HUES64 (cell line): ENCODE measurements around the gene LTBP3.
A peak's percentile ranks its signal among the peaks of the same experiment; 100 is the strongest.
"Not testable (repeated sequence)": the region's sequence is repeated elsewhere in the genome, so short reads cannot be mapped to it uniquely, and the experiment has no call there.

Experiments used
- H3K27ac ChIP-seq: 2 replicates; pipeline ENCODE4 v1.7.0; 2013; ENCODE audit warnings: low read depth, low read length, inconsistent platforms
- H3K27me3 ChIP-seq: 2 replicates; pipeline ENCODE4 v1.6.1; 2013; ENCODE audit warnings: mild to moderate bottlenecking, low read length; ENCODE audit not compliant: insufficient read depth
- H3K36me3 ChIP-seq: 2 replicates; pipeline ENCODE4 v1.6.1; 2013; ENCODE audit warnings: mild to moderate bottlenecking, low read length; ENCODE audit not compliant: insufficient read depth
- H3K4me1 ChIP-seq: 2 replicates; pipeline ENCODE4 v1.6.1; 2013; ENCODE audit warnings: mild to moderate bottlenecking, low read length, moderate library complexity; ENCODE audit not compliant: insufficient read depth
- H3K4me3 ChIP-seq: 2 replicates; pipeline ENCODE4 v1.5.1; 2013; ENCODE audit warnings: mild to moderate bottlenecking, low read length, moderate library complexity
- H3K9ac ChIP-seq: 2 replicates; pipeline ENCODE4 v1.6.1; 2013; ENCODE audit warnings: mild to moderate bottlenecking, low read depth, low read length
- H3K9me3 ChIP-seq: 2 replicates; pipeline ENCODE4 v1.6.1; 2013; ENCODE audit warnings: low read depth, low read length; ENCODE audit not compliant: insufficient read depth
- WGBS: fragments of 150-250, 120-280 bp; methylation state at CpG from one replicate; pipeline ENCODE4 v1.1.7; 2013; ENCODE audit warnings: missing lambda C conversion rate; 5-methylcytosine and 5-hydroxymethylcytosine counted together

The LTBP3 gene

GRCh38 chr11:65569164-65569972 lies 11.2 kb upstream of the LTBP3 start:
- H3K27ac ChIP-seq, result peak overlapping the region; percentile 77
- no peaks in the 10 kb centered on the region for H3K9me3 ChIP-seq
- 22% methylated on average over 28 of the region's 28 CpGs for WGBS
- H3K36me3 ChIP-seq, result no peaks in the 10 kb centered on the region
- peak overlapping the region; percentile 90 for H3K4me3 ChIP-seq
- peaks cover 5% of the 10 kb centered on the region for H3K27me3 ChIP-seq
- peak overlapping the region; percentile 70 for H3K9ac ChIP-seq
- peaks cover 17% of the 10 kb centered on the region; the same call in 1 of the 2 replicates for H3K4me1 ChIP-seq

- Histone ChIP-seq H3K9ac (no peak overlapping the region), H3K4me3 (no peak overlapping the region)
- WGBS, result 95% methylated on average over 7 of the region's 7 CpGs
These were observed 7.7 kb upstream of the LTBP3 start for GRCh38 chr11:65565624-65566453.

GRCh38 chr11:65564879-65565559 lies 6.9 kb upstream of the LTBP3 start:
- H3K4me3 ChIP-seq, H3K9ac ChIP-seq, H3K27ac ChIP-seq, H3K27me3 ChIP-seq, H3K36me3 ChIP-seq, H3K9me3 ChIP-seq: not testable (repeated sequence)
- 90% methylated on average over 12 of the region's 12 CpGs for WGBS
- H3K4me1 ChIP-seq, result peaks cover 19% of the 10 kb centered on the region

More at GRCh38 chr11:65565624-65566453, 7.7 kb upstream of the LTBP3 start:
- Histone ChIP-seq H3K4me1 (peaks cover 13% of the 10 kb centered on the region), H3K9me3 (no peaks in the 10 kb centered on the region), H3K36me3 (no peaks in the 10 kb centered on the region), H3K27ac (no peak overlapping the region), H3K27me3 (no peaks in the 10 kb centered on the region)

- H3K4me1 ChIP-seq, result peaks cover 17% of the 10 kb centered on the region
- peaks cover 8% of the 10 kb centered on the region for H3K27me3 ChIP-seq
- H3K9ac ChIP-seq, result no peak overlapping the region
- no peaks in the 10 kb centered on the region for H3K9me3 ChIP-seq
- 95% methylated on average over 4 of the region's 4 CpGs for WGBS
- no peak overlapping the region for H3K27ac ChIP-seq
- H3K4me3 ChIP-seq, result no peak overlapping the region
- no peaks in the 10 kb centered on the region for H3K36me3 ChIP-seq
These were observed 5.4 kb upstream of the LTBP3 start for GRCh38 chr11:65563601-65564000.

GRCh38 chr11:65562788-65563187 lies 4.6 kb upstream of the LTBP3 start:
- Histone ChIP-seq H3K9ac (no peak overlapping the region), H3K27me3 (peaks cover 9% of the 10 kb centered on the region), H3K27ac (no peak overlapping the region), H3K4me1 (peaks cover 18% of the 10 kb centered on the region), H3K9me3 (no peaks in the 10 kb centered on the region), H3K4me3 (no peak overlapping the region), H3K36me3 (no peaks in the 10 kb centered on the region)
- 91% methylated on average over 8 of the region's 9 CpGs for WGBS

GRCh38 chr11:65562020-65562419 lies 3.9 kb upstream of the LTBP3 start:
- peaks cover 22% of the 10 kb centered on the region for H3K4me1 ChIP-seq
- no peaks in the 10 kb centered on the region for H3K9me3 ChIP-seq
- WGBS, result 94% methylated on average over 7 of the region's 7 CpGs
- no peak overlapping the region for H3K27ac ChIP-seq
- H3K36me3 ChIP-seq, result no peaks in the 10 kb centered on the region
- no peak overlapping the region for H3K4me3 ChIP-seq
- no peak overlapping the region for H3K9ac ChIP-seq
- peaks cover 15% of the 10 kb centered on the region for H3K27me3 ChIP-seq

- Histone ChIP-seq H3K36me3 (no peaks in the 10 kb centered on the region), H3K27ac (0 out of 2 replicates have a peak overlapping the region, but pooled peaks have one; percentile 31), H3K27me3 (peaks cover 20% of the 10 kb centered on the region), H3K9me3 (no peaks in the 10 kb centered on the region), H3K4me1 (peaks cover 22% of the 10 kb centered on the region), H3K9ac (no peak overlapping the region), H3K4me3 (peak overlapping the region; percentile 25)
- WGBS, result 16% methylated on average over 15 of the region's 15 CpGs
These were observed 2.6 kb upstream of the LTBP3 start for GRCh38 chr11:65560555-65561418.

GRCh38 chr11:65559951-65560537 lies 1.9 kb upstream of the LTBP3 start:
- peak overlapping the region; percentile 16; the same call in 1 of the 2 replicates for H3K4me3 ChIP-seq
- H3K36me3 ChIP-seq, result no peaks in the 10 kb centered on the region
- no peaks in the 10 kb centered on the region for H3K9me3 ChIP-seq
- H3K9ac ChIP-seq, result no peak overlapping the region
- H3K27ac ChIP-seq, result no peak overlapping the region
- peaks cover 21% of the 10 kb centered on the region for H3K27me3 ChIP-seq
- 45% methylated on average over 5 of the region's 5 CpGs for WGBS
- H3K4me1 ChIP-seq, result peaks cover 22% of the 10 kb centered on the region

GRCh38 chr11:65559535-65559934 lies 1.4 kb upstream of the LTBP3 start:
- no peak overlapping the region for H3K4me3 ChIP-seq
- peaks cover 22% of the 10 kb centered on the region for H3K4me1 ChIP-seq
- no peak overlapping the region for H3K27ac ChIP-seq
- no peaks in the 10 kb centered on the region for H3K36me3 ChIP-seq
- 73% methylated on average over 5 of the region's 5 CpGs for WGBS
- no peak overlapping the region for H3K9ac ChIP-seq
- H3K27me3 ChIP-seq, result peaks cover 26% of the 10 kb centered on the region
- H3K9me3 ChIP-seq, result no peaks in the 10 kb centered on the region

- Histone ChIP-seq H3K9ac (peak overlapping the region; percentile 52), H3K4me3 (peak overlapping the region; percentile 57), H3K4me1 (peaks cover 23% of the 10 kb centered on the region), H3K36me3 (no peaks in the 10 kb centered on the region), H3K9me3 (no peaks in the 10 kb centered on the region), H3K27me3 (peaks cover 31% of the 10 kb centered on the region), H3K27ac (no peak overlapping the region)
- WGBS, result 53% methylated on average over 19 of the region's 19 CpGs
These were observed 861 bp upstream of the LTBP3 start for GRCh38 chr11:65558930-65559509.
